ENCODE results near the gene SHC2.
"Not testable (repeated sequence)": the region's sequence is repeated elsewhere in the genome, so short reads cannot be mapped to it uniquely, and the experiment has no call there.

Gene SHC2

GRCh38 chr19:423691-424466, 37.0 kb downstream of the SHC2 start:
- DNase-seq (ENCODE audit: low spot score): no peak

GRCh38 chr19:422917-423226, 38.0 kb downstream of the SHC2 start:
- DNase-seq (ENCODE audit: low spot score): not testable (repeated sequence)

GRCh38 chr19:422213-422916, 38.5 kb downstream of the SHC2 start:
- no peak for DNase-seq (ENCODE audit: low spot score)

GRCh38 chr19:419721-420515, 40.9 kb downstream of the SHC2 start:
- DNase-seq (ENCODE audit: low spot score): no peak

GRCh38 chr19:418761-419671, 41.8 kb downstream of the SHC2 start:
- no peak for DNase-seq (ENCODE audit: low spot score)

- no peak for DNase-seq (ENCODE audit: low spot score)
Measured at GRCh38 chr19:416416-416815, 44.4 kb downstream of the SHC2 start.

- no peak for DNase-seq (ENCODE audit: low spot score)
Measured at GRCh38 chr19:415292-415691, 45.5 kb downstream of the SHC2 start.

GRCh38 chr19:413756-414420, 46.9 kb downstream of the SHC2 start:
- DNase-seq (ENCODE audit: low spot score): no peak

- DNase-seq (ENCODE audit: low spot score): no peak
Measured at GRCh38 chr19:412356-413355, 48.2 kb downstream of the SHC2 start.

- no peak for DNase-seq (ENCODE audit: low spot score)
Measured at GRCh38 chr19:411723-412355, 49.0 kb downstream of the SHC2 start.

- not testable (repeated sequence) for DNase-seq (ENCODE audit: low spot score)
Measured at GRCh38 chr19:411121-411722, 49.6 kb downstream of the SHC2 start.

- no peak for DNase-seq (ENCODE audit: low spot score)
Measured at GRCh38 chr19:410243-410781, 50.5 kb downstream of the SHC2 start.

GRCh38 chr19:409516-410242, 51.2 kb downstream of the SHC2 start:
- no peak for DNase-seq (ENCODE audit: low spot score)

GRCh38 chr19:408902-409515, 51.8 kb downstream of the SHC2 start, which contains the start of gene C2CD4C:
C2CD4C (minus strand) TSS chr19:409147; CDS start chr19:408361, 786 bp downstream.
- DNase-seq (ENCODE audit: low spot score): no peak

GRCh38 chr19:408441-408901, 52.4 kb downstream of the SHC2 start:
- no peak for DNase-seq (ENCODE audit: low spot score)

GRCh38 chr19:407511-408440, 53.1 kb downstream of the SHC2 start:
- no peak for DNase-seq (ENCODE audit: low spot score)

Measured in kidney tubule cell (primary cell).